HepG2 (cell line): ENCODE results near the gene CLEC2A. TPM values are rescaled to one million over a fixed set of nuclear protein-coding genes. Genes with fewer than 3 reads are reported as not detected.

Experiments used
- ATAC-seq: fragments of 200-7000 bp; cut with Tn5 transposase; 3 replicates; pipeline ENCODE4 v1.9.1; 2020; ENCODE audit warnings: mild to moderate bottlenecking, moderate library complexity
- BruUV-seq: library from RNA; stranded (reverse); fragments of 400-500 nt; replicated peaks from 2 replicates; lab custom pipeline; 2021; lab: Mats Ljungman, UMichigan
- CTCF ChIA-PET: fragments of 300-600 bp; formaldehyde crosslinking; extraction: SDS; loops from one replicate; lab custom pipeline; 2021; ENCODE audit warnings: low total read pairs, inconsistent platforms, low intra/inter-chr PET ratio; lab: Yijun Ruan, JAX
- POLR2A ChIA-PET: fragments of 350-600 bp; sonication (Branson Sonifier 250); formaldehyde crosslinking; loops from one replicate; lab custom pipeline; 2020; ENCODE audit warnings: antibody characterized with exemption, inconsistent platforms; lab: Yijun Ruan, JAX
- DNase-seq: peaks from one replicate; pipeline ENCODE4 v3.0.0-alpha.2; 2015; ENCODE audit warnings: low spot score
- FAIRE-seq: peaks from 3 replicates; lab custom pipeline; 2011; peaks lifted over from hg19 to GRCh38; lab: Jason Lieb, UNC
- H2AFZ ChIP-seq: one replicate; pipeline ENCODE4 v1.6.1; 2011; ENCODE audit warnings: low read length, inconsistent platforms
- H3K27ac ChIP-seq: fragments of 300-600 bp; 3 replicates; pipeline ENCODE4 v1.8.0; 2011; ENCODE audit warnings: mixed run types, mild to moderate bottlenecking, mixed read lengths, low read length, inconsistent platforms; ENCODE audit not compliant: insufficient read depth; ENCODE audit errors: extremely low read length
- H3K27me3 ChIP-seq, 2 experiments: fragments of 200-600 bp in 1 of 2; 2 replicates in 1 of 2; 3 replicates in 1 of 2; pipeline versions ENCODE4 v1.6.0 to v1.8.0; 2011; ENCODE audit warnings: low read length in 2 of 2, mild to moderate bottlenecking in 2 of 2, moderate library complexity in 2 of 2, inconsistent platforms in 1 of 2; ENCODE audit not compliant: insufficient read depth in 2 of 2, control insufficient read depth in 1 of 2
- H3K36me3 ChIP-seq, 2 experiments: fragments of 200-600 bp in 1 of 2; replicated peaks in 1 of 2; 2 replicates in 1 of 2; 3 replicates in 1 of 2; pipeline versions ENCODE4 v1.5.1 to v1.8.0; 2011; ENCODE audit warnings: low read length in 2 of 2, inconsistent platforms in 1 of 2; ENCODE audit not compliant: insufficient read depth in 2 of 2, control insufficient read depth in 1 of 2
- H3K4me1 ChIP-seq: 2 replicates; pipeline ENCODE4 v1.5.1; 2012; ENCODE audit warnings: low read length, inconsistent platforms; ENCODE audit not compliant: insufficient read depth
- H3K4me2 ChIP-seq: 2 replicates; pipeline ENCODE4 v1.6.0; 2011; ENCODE audit warnings: low read depth, low read length, inconsistent platforms
- H3K4me3 ChIP-seq, 3 experiments: fragments of 200-600 bp in 1 of 3; sonication (generic), shearing (Covaris generic) in 1 of 3; replicated peaks in 1 of 3; 2 replicates each; pipeline ENCODE4 v1.5.1; 2011 to 2016; ENCODE audit warnings: low read length in 3 of 3, inconsistent platforms in 2 of 3, low read depth in 2 of 3, mild to moderate bottlenecking in 2 of 3, control low read depth in 1 of 3, mixed read lengths in 1 of 3; ENCODE audit not compliant: insufficient read depth in 1 of 3
- H3K79me2 ChIP-seq: one replicate; pipeline ENCODE4 v1.6.1; 2011; ENCODE audit warnings: low read length, inconsistent platforms; ENCODE audit not compliant: insufficient read depth
- H3K9ac ChIP-seq: 2 replicates; pipeline ENCODE4 v1.6.0; 2011; ENCODE audit warnings: mild to moderate bottlenecking, low read depth, low read length, inconsistent platforms; ENCODE audit not compliant: insufficient read depth
- H3K9me3 ChIP-seq: 2 replicates; pipeline ENCODE4 v1.5.1; 2012; ENCODE audit warnings: mild to moderate bottlenecking, low read length
- H4K20me1 ChIP-seq: 2 replicates; pipeline ENCODE4 v1.6.0; 2011; ENCODE audit warnings: inconsistent platforms, mild to moderate bottlenecking, low read length, moderate library complexity; ENCODE audit not compliant: insufficient read depth
- ARNT ChIP-seq: fragments of 450-650 bp; IDR thresholded peaks from 2 replicates; pipeline ENCODE4 v1.6.1; 2017
- ATF7-NPFF ChIP-seq: sonication (generic); formaldehyde crosslinking; IDR thresholded peaks from 2 replicates; pipeline ENCODE4 v1.8.1; 2023; ENCODE audit warnings: mild to moderate bottlenecking, low read depth, missing genetic modification reagents, moderate library complexity
- MTA3 ChIP-seq: sonication (generic); formaldehyde crosslinking; IDR thresholded peaks from 2 replicates; pipeline ENCODE4 v1.4.0; 2020; ENCODE audit warnings: missing genetic modification reagents
- MZF1 ChIP-seq: sonication (generic); formaldehyde crosslinking; IDR thresholded peaks from 2 replicates; pipeline ENCODE4 v1.8.1; 2023; ENCODE audit warnings: mild to moderate bottlenecking, missing genetic modification reagents, borderline replicate concordance
- SIX4 ChIP-seq: sonication (generic); formaldehyde crosslinking; IDR thresholded peaks from 2 replicates; pipeline ENCODE4 v1.4.0; 2020; ENCODE audit warnings: missing genetic modification reagents
- TCF7L2 ChIP-seq: IDR thresholded peaks from 2 replicates; pipeline ENCODE4 v1.6.1; 2011; ENCODE audit warnings: mild to moderate bottlenecking, low read depth, low read length, moderate library complexity
- ZC3H4 ChIP-seq: sonication (generic); formaldehyde crosslinking; IDR thresholded peaks from 2 replicates; pipeline ENCODE4 v1.4.0; 2020; ENCODE audit warnings: missing genetic modification reagents, borderline replicate concordance
- ZNF354B ChIP-seq: sonication (generic); formaldehyde crosslinking; IDR thresholded peaks from 2 replicates; pipeline ENCODE4 v1.8.0; 2022; ENCODE audit warnings: mild to moderate bottlenecking, missing genetic modification reagents
- ZNF441 ChIP-seq: sonication (generic); formaldehyde crosslinking; IDR thresholded peaks from 2 replicates; pipeline ENCODE4 v1.7.0; 2021; ENCODE audit warnings: missing genetic modification reagents, borderline replicate concordance
- ZSCAN31 ChIP-seq: sonication (generic); formaldehyde crosslinking; IDR thresholded peaks from 2 replicates; pipeline ENCODE4 v1.5.0; 2020; ENCODE audit warnings: low read depth, mild to moderate bottlenecking, missing genetic modification reagents
- WGBS: methylation state at CpG from one replicate; pipeline ENCODE4 v1.1.6; 2017; ENCODE audit warnings: low lambda C conversion rate; 5-methylcytosine and 5-hydroxymethylcytosine counted together
- in situ Hi-C: cut with HindIII; loops from 2 replicates; pipeline ENCODE4 v1.10.0; 2017; ENCODE audit warnings: low pct_unique_long_range_greater_than_20kb; ENCODE audit not compliant: extremely low pct_ligation_motif_present
- intact Hi-C: fragments of 100-400 bp; cut with micrococcal nuclease; formaldehyde crosslinking; loops from one replicate; pipeline ENCODE4 v1.10.0; 2022; ENCODE audit not compliant: unreplicated experiment
- polyA plus RNA-seq, 8 experiments: library from polyadenylated mRNA; depleted of rRNA in 3 of 8; stranded (reverse) in 7 of 8; unstranded in 1 of 8; fragments of >200 nt; fragmentation: Illumina TruSeq in 4 of 8; extraction: Trizol in 4 of 8; gene quantifications; 2 replicates each; pipeline versions ENCODE4 v1.2.1 to v1.2.3, GENCODE V29; 2011 to 2016; ENCODE audit warnings: low read depth in 4 of 8, missing spikeins in 1 of 8, mixed read lengths in 1 of 8; ENCODE audit not compliant: insufficient read depth in 1 of 8
- total RNA-seq, 5 experiments: library from RNA; depleted of rRNA; stranded (reverse); fragments of >200 nt; fragmentation: Illumina TruSeq; extraction: Trizol; gene quantifications; 2 replicates each; pipeline ENCODE4 v1.2.3, GENCODE V29; 2016; ENCODE audit warnings: low read depth in 1 of 5
- TF ChIP-seq, protein P1 (sequence below): sonication (generic); formaldehyde crosslinking; IDR thresholded peaks from 2 replicates; pipeline ENCODE4 v1.5.0; 2020; ENCODE audit warnings: missing genetic modification reagents, mild to moderate bottlenecking, borderline replicate concordance
- TF ChIP-seq, protein P2 (sequence below), 2 experiments: IDR thresholded peaks; 2 replicates each; pipeline ENCODE4 v1.6.1; 2011 to 2012; ENCODE audit warnings: low read length in 2 of 2, borderline replicate concordance in 1 of 2, low read depth in 1 of 2, mild to moderate bottlenecking in 1 of 2, moderate library complexity in 1 of 2
- TF ChIP-seq, protein P3 (sequence below): sonication (generic); formaldehyde crosslinking; conservative IDR thresholded peaks from 2 replicates; pipeline ENCODE4 v1.4.0; 2020; ENCODE audit warnings: missing genetic modification reagents

CLEC2A gene
- total and polyA plus RNA-seq, 2 of the 13 experiments (the other 11 are each of a cell fraction or from before 2014, with no cell fraction given) = not detected

DNA sequence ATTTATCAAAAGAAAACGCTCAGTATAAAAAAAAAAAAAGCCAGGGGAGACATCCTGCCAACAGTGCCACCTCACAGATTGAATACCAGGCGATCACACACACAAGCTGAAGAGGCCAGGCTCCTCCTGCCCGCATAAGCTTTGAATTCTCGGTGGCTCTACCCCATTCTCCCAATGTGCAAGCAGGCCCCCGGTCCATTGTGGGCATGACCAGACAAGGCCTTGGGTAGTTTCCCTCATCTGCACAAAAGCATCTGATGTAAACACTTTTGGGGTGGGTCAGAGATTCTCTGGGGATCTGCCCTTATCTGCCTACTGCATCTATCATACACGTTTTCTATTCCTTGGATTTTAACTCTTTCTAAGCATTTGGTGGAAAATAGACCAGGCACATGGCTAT is 34.6 kb downstream of the CLEC2A start:
- WGBS = 35% methylated on average over 6 of the region's 6 CpGs
- Histone ChIP-seq H3K4me3 (no peak overlapping the region), H3K36me3 (no peaks in the 10 kb centered on the region), H3K27ac (no peak overlapping the region), H3K9ac (no peak overlapping the region), H2AFZ (no peak overlapping the region), H3K79me2 (no peaks in the 10 kb centered on the region), H3K4me1 (no peaks in the 10 kb centered on the region), H3K4me2 (no peak overlapping the region), H3K27me3 (no peaks in the 10 kb centered on the region), H4K20me1 (no peaks in the 10 kb centered on the region), H3K9me3 (peaks cover 6% of the 10 kb centered on the region; the same call in 1 of the 2 replicates)
- DNase-seq (no peak), FAIRE-seq (no peak), ATAC-seq (no peak)
- BruUV-seq = no TSS peak
- in situ Hi-C loops = no loop called here
- ChIA-PET CTCF (no interaction called here), POLR2A (no interaction called here)
- intact Hi-C loops = no loop called here
- TF ChIP-seq ZC3H4 (CRISPR knock-in tag) (no peak), ATF7-NPFF (CRISPR knock-in tag) (no peak)

DNA sequence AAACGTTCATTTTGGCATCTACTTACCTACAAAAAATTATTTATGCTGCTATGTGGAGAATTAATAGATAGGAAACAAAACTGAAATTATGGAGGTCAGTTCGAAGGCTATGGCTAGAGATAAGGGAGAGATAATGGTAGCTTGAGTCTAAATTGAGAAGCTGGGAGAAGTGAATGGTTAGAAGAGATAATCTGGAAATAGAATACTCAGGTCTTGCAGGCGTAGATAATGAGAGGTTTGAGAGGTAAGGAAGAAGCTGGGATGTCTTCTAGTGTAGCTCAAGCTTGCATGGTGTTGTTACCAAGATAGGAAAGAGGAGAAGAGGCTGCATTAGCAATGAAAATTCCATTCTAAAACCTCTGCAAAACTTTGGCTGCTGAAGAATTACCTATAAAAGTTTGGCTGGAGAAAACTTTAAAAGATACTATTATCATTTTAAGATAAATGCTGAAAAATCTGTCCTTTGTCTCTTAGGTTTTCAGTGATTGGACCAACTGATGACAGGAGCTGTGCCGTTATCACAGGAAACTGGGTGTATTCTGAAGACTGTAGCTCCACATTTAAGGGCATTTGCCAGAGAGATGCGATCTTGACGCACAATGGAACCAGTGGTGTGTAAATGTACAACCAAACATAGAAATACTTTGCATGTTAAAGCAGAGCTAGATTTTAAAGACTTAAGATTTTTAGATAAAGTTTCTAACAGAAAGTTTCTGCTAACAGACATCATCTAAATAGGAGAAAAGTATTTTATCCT is 36.8 kb downstream of the CLEC2A start:
- Histone ChIP-seq H3K4me2 (no peak overlapping the region), H2AFZ (no peak overlapping the region), H3K9ac (no peak overlapping the region), H3K4me1 (no peaks in the 10 kb centered on the region), H3K9me3 (no peaks in the 10 kb centered on the region), H4K20me1 (no peaks in the 10 kb centered on the region), H3K27ac (no peak overlapping the region), H3K27me3 (no peaks in the 10 kb centered on the region), H3K4me3 (no peak overlapping the region), H3K79me2 (no peaks in the 10 kb centered on the region), H3K36me3 (no peaks in the 10 kb centered on the region)
- no peak for ATAC-seq
- CTCF ChIA-PET = no interaction called here
- DNase-seq = no peak
- in situ Hi-C loops (no loop called here), intact Hi-C loops (no loop called here)
- POLR2A ChIA-PET = no interaction called here
- 31% methylated on average over 6 of the region's 6 CpGs for WGBS
- BruUV-seq = no TSS peak
- FAIRE-seq = no peak
- TF ChIP-seq MTA3 (CRISPR knock-in tag) (no peak), ZNF354B (CRISPR knock-in tag) (no peak), ZNF441 (CRISPR knock-in tag) (no peak), TCF7L2 (no peak), ZSCAN31 (CRISPR knock-in tag) (no peak), SIX4 (CRISPR knock-in tag) (no peak), MZF1 (CRISPR knock-in tag) (no peak), ARNT (no peak)
- TF ChIP-seq, protein P1, sequence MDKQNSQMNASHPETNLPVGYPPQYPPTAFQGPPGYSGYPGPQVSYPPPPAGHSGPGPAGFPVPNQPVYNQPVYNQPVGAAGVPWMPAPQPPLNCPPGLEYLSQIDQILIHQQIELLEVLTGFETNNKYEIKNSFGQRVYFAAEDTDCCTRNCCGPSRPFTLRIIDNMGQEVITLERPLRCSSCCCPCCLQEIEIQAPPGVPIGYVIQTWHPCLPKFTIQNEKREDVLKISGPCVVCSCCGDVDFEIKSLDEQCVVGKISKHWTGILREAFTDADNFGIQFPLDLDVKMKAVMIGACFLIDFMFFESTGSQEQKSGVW = no peak
- TF ChIP-seq, protein P2, sequence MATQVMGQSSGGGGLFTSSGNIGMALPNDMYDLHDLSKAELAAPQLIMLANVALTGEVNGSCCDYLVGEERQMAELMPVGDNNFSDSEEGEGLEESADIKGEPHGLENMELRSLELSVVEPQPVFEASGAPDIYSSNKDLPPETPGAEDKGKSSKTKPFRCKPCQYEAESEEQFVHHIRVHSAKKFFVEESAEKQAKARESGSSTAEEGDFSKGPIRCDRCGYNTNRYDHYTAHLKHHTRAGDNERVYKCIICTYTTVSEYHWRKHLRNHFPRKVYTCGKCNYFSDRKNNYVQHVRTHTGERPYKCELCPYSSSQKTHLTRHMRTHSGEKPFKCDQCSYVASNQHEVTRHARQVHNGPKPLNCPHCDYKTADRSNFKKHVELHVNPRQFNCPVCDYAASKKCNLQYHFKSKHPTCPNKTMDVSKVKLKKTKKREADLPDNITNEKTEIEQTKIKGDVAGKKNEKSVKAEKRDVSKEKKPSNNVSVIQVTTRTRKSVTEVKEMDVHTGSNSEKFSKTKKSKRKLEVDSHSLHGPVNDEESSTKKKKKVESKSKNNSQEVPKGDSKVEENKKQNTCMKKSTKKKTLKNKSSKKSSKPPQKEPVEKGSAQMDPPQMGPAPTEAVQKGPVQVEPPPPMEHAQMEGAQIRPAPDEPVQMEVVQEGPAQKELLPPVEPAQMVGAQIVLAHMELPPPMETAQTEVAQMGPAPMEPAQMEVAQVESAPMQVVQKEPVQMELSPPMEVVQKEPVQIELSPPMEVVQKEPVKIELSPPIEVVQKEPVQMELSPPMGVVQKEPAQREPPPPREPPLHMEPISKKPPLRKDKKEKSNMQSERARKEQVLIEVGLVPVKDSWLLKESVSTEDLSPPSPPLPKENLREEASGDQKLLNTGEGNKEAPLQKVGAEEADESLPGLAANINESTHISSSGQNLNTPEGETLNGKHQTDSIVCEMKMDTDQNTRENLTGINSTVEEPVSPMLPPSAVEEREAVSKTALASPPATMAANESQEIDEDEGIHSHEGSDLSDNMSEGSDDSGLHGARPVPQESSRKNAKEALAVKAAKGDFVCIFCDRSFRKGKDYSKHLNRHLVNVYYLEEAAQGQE (IDR thresholded peaks at IDR 0.05; ENCODE audit: borderline replicate concordance in 1 of 2, low read depth in 1 of 2, low read length in 2 of 2) = no peak
- TF ChIP-seq, protein P3, sequence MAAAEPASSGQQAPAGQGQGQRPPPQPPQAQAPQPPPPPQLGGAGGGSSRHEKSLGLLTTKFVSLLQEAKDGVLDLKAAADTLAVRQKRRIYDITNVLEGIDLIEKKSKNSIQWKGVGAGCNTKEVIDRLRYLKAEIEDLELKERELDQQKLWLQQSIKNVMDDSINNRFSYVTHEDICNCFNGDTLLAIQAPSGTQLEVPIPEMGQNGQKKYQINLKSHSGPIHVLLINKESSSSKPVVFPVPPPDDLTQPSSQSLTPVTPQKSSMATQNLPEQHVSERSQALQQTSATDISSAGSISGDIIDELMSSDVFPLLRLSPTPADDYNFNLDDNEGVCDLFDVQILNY (CRISPR knock-in tag) = no peak
